Hepatocyte (in vitro differentiated cells): ENCODE results near the gene CCDC182.

Experiments used
- CTCF ChIP-seq: fragments of 200-600 bp; sonication (generic); IDR thresholded peaks from 2 replicates; pipeline ENCODE4 v1.5.1; 2016; ENCODE audit warnings: antibody characterized with exemption, mild to moderate bottlenecking; ENCODE audit not compliant: poor library complexity
- EZH2 ChIP-seq: fragments of 200-600 bp; sonication (generic); IDR thresholded peaks from 2 replicates; pipeline ENCODE4 v1.6.1; 2016; ENCODE audit warnings: antibody characterized with exemption, mild to moderate bottlenecking, borderline replicate concordance
- EZH2phosphoT487 ChIP-seq: fragments of 200-600 bp; sonication (generic); IDR thresholded peaks from one replicate; pipeline ENCODE4 v1.6.1; 2018; ENCODE audit warnings: antibody characterized with exemption, mild to moderate bottlenecking, low read depth, moderate library complexity; ENCODE audit not compliant: unreplicated experiment, severe bottlenecking

GRCh38 chr17:57760046-57760445, 14.9 kb upstream of the CCDC182 start:
- TF ChIP-seq CTCF (no peak), EZH2 (no peak), EZH2phosphoT487 (no peak)
